Measurements from ENCODE around the gene FAM219A.

FAM219A gene

GRCh38 chr9:34382054-34382453 lies 76.3 kb downstream of the FAM219A start:
- Histone ChIP-seq H2AFZ (ENCODE audit: low read depth, low read length) (no peak overlapping the region), H3K9me3 (ENCODE audit: low read length) (no peaks in the 10 kb centered on the region), H3K27me3 (ENCODE audit: insufficient read depth, low read length) (peaks cover 27% of the 10 kb centered on the region), H3K4me1 (ENCODE audit: insufficient read depth, low read length) (peaks cover 11% of the 10 kb centered on the region), H3K4me3 (ENCODE audit: low read length) (no peak overlapping the region), H3K36me3 (ENCODE audit: insufficient read depth, low read length) (no peaks in the 10 kb centered on the region)

- peaks cover 15% of the 10 kb centered on the region for H3K4me1 ChIP-seq (ENCODE audit: insufficient read depth, low read length)
- peak overlapping the region; percentile 3 for H2AFZ ChIP-seq (ENCODE audit: low read depth, low read length)
- peaks cover 27% of the 10 kb centered on the region for H3K27me3 ChIP-seq (ENCODE audit: insufficient read depth, low read length)
- H3K36me3 ChIP-seq (ENCODE audit: insufficient read depth, low read length), result no peaks in the 10 kb centered on the region
- peak overlapping the region; percentile 44 for H3K4me3 ChIP-seq (ENCODE audit: low read length)
- no peaks in the 10 kb centered on the region for H3K9me3 ChIP-seq (ENCODE audit: low read length)
Measured at GRCh38 chr9:34381323-34381722, 77.0 kb downstream of the FAM219A start.

- Histone ChIP-seq H2AFZ (ENCODE audit: low read depth, low read length) (peak overlapping the region; percentile 3), H3K4me1 (ENCODE audit: insufficient read depth, low read length) (peaks cover 17% of the 10 kb centered on the region), H3K36me3 (ENCODE audit: insufficient read depth, low read length) (no peaks in the 10 kb centered on the region), H3K4me3 (ENCODE audit: low read length) (peak overlapping the region; percentile 44), H3K9me3 (ENCODE audit: low read length) (no peaks in the 10 kb centered on the region), H3K27me3 (ENCODE audit: insufficient read depth, low read length) (peaks cover 27% of the 10 kb centered on the region)
Measured at GRCh38 chr9:34380511-34381315, 77.7 kb downstream of the FAM219A start.

DNA sequence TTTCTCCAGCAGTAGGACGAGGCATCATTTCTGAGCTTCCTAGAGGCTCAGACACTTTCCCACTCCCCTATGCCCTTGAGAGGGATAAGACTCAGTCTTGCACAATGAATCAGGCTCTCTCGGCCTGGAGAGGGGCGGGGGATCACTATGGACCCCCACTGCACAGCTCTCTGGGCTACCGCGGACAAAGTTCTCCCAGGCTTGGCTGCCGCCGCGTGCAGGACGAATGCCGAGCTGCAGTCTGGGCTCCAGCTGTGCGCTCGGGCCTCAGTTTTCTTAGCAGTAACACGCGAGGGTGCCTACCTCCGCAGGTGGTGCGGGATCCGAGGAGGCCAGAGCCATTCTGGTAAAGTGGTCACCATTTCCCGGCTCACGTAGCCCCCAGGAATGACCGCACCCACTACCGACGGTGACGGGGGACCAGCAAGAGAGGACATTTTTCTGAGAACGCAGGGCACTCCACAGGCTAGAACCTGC lies 78.3 kb downstream of the FAM219A start:
- Histone ChIP-seq H3K27me3 (ENCODE audit: insufficient read depth, low read length) (peaks cover 27% of the 10 kb centered on the region), H3K36me3 (ENCODE audit: insufficient read depth, low read length) (no peaks in the 10 kb centered on the region), H2AFZ (ENCODE audit: low read depth, low read length) (no peak overlapping the region), H3K9me3 (ENCODE audit: low read length) (no peaks in the 10 kb centered on the region), H3K4me3 (ENCODE audit: low read length) (peak overlapping the region; percentile 44), H3K4me1 (ENCODE audit: insufficient read depth, low read length) (peaks cover 17% of the 10 kb centered on the region)

- H3K27me3 ChIP-seq (ENCODE audit: insufficient read depth, low read length), result peaks cover 27% of the 10 kb centered on the region
- no peaks in the 10 kb centered on the region for H3K36me3 ChIP-seq (ENCODE audit: insufficient read depth, low read length)
- no peaks in the 10 kb centered on the region for H3K9me3 ChIP-seq (ENCODE audit: low read length)
- H3K4me3 ChIP-seq (ENCODE audit: low read length), result peak overlapping the region; percentile 22
- peaks cover 17% of the 10 kb centered on the region for H3K4me1 ChIP-seq (ENCODE audit: insufficient read depth, low read length)
- H2AFZ ChIP-seq (ENCODE audit: low read depth, low read length), result no peak overlapping the region
Measured at GRCh38 chr9:34379334-34380033, 78.9 kb downstream of the FAM219A start.

DNA sequence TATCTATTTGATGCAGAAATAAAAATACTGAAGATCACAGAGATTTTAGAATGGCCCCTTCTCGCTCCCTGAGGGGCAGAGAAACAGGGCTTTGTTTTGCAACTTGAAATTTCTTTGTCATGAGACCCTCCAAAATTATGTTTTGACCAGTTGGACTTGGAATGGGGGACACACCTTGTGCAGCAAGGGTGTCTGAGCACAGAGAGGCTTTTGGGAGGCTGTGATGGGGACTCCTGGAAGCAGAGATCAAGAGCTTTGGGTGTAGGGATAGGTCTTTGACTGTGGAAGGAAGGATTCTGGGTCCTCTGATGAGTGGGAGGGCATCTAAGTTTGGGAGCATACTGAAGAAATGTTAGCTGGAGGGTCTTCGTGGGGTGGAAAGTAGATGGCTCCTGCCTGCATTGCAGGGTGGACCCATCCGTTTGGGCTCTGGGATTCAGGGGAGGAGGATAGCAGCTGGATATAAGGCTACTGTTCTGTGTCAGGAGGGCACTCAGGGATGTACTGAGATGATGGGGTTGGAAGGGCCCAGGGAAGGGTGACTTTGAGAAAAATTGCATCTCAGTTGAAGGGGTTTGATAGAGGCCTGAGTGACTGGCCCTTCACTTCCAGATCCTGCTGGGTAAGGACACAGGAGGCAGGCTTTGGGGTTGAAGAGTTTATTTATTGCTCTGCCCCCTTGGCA lies 79.9 kb downstream of the FAM219A start:
- H3K9me3 ChIP-seq (ENCODE audit: low read length), result no peaks in the 10 kb centered on the region
- H3K36me3 ChIP-seq (ENCODE audit: insufficient read depth, low read length), result no peaks in the 10 kb centered on the region
- peaks cover 17% of the 10 kb centered on the region for H3K4me1 ChIP-seq (ENCODE audit: insufficient read depth, low read length)
- H3K27me3 ChIP-seq (ENCODE audit: insufficient read depth, low read length), result peaks cover 25% of the 10 kb centered on the region
- H2AFZ ChIP-seq (ENCODE audit: low read depth, low read length), result no peak overlapping the region
- H3K4me3 ChIP-seq (ENCODE audit: low read length), result no peak overlapping the region

DNA sequence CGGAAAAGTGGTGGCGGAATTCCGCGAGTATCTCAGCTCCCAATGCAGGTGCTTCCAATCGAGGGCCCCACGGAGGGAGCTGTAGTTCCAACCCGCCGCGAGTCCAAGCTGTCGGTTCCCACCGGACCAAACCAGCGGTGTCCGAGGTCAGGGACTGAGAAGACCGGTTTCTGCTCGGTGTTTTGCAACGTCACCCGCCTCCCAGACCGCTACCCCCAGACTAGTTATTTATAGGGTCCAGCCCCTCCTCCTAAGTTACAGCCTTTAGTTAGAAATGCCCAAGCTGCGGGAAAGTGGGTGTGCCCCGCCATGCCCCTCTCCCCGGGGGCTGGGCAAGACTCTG lies 81.0 kb downstream of the FAM219A start:
- peaks cover 25% of the 10 kb centered on the region for H3K27me3 ChIP-seq (ENCODE audit: insufficient read depth, low read length)
- no peaks in the 10 kb centered on the region for H3K9me3 ChIP-seq (ENCODE audit: low read length)
- peak overlapping the region; percentile 76 for H2AFZ ChIP-seq (ENCODE audit: low read depth, low read length)
- peaks cover 17% of the 10 kb centered on the region for H3K4me1 ChIP-seq (ENCODE audit: insufficient read depth, low read length)
- peak overlapping the region; percentile 59 for H3K4me3 ChIP-seq (ENCODE audit: low read length)
- H3K36me3 ChIP-seq (ENCODE audit: insufficient read depth, low read length), result no peaks in the 10 kb centered on the region

GRCh38 chr9:34376596-34377403 lies 81.6 kb downstream of the FAM219A start, which contains the start of gene MYORG:
MYORG (minus strand) TSS chr9:34376898; CDS start chr9:34372943, 3,955 bp downstream.
- Histone ChIP-seq H3K4me1 (ENCODE audit: insufficient read depth, low read length) (peaks cover 17% of the 10 kb centered on the region), H3K27me3 (ENCODE audit: insufficient read depth, low read length) (peaks cover 24% of the 10 kb centered on the region), H3K36me3 (ENCODE audit: insufficient read depth, low read length) (peaks cover 1% of the 10 kb centered on the region), H3K4me3 (ENCODE audit: low read length) (peak within 1 kb of the TSS; percentile 59), H2AFZ (ENCODE audit: low read depth, low read length) (peak within 1 kb of the TSS; percentile 76), H3K9me3 (ENCODE audit: low read length) (peaks cover 3% of the 10 kb centered on the region)

DNA sequence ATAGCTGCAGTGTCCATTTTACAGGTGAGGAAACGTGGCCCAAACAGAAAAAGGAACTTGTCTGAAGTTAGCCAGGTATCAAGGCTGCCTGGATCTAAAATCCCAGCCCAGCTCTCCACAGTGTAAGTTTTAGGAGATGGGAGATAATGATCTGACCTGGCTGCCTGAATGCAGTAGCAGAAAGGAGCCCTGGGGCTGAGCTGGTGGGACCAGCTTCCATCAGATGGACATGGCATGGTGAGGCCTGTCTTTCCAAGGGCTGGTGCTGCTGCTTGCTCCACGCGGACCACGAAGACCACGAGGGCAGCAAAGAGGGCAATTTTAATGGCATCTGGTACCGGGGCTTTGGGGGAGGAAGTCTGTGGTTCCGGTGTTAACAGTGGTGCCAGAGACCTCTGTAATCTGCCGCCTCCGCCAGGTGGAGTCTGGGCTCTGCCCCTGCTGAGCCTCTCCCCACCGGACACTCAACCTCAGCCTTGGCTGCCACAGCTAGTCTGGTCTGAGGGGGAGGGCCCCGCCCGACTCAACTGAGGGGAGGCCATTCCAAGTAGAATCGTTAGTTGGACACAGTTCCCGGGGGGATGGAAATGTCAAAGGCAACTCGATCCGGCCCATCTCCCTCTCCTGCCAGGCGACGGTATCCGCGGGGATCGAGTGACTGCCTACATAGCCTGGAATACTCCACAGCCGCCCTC lies 82.3 kb downstream of the FAM219A start:
- peaks cover 4% of the 10 kb centered on the region for H3K36me3 ChIP-seq (ENCODE audit: insufficient read depth, low read length)
- peaks cover 17% of the 10 kb centered on the region for H3K27me3 ChIP-seq (ENCODE audit: insufficient read depth, low read length)
- H3K4me1 ChIP-seq (ENCODE audit: insufficient read depth, low read length), result peaks cover 14% of the 10 kb centered on the region
- peak overlapping the region; percentile 76 for H2AFZ ChIP-seq (ENCODE audit: low read depth, low read length)
- peak overlapping the region; percentile 59 for H3K4me3 ChIP-seq (ENCODE audit: low read length)
- H3K9me3 ChIP-seq (ENCODE audit: low read length), result peaks cover 11% of the 10 kb centered on the region

DNA sequence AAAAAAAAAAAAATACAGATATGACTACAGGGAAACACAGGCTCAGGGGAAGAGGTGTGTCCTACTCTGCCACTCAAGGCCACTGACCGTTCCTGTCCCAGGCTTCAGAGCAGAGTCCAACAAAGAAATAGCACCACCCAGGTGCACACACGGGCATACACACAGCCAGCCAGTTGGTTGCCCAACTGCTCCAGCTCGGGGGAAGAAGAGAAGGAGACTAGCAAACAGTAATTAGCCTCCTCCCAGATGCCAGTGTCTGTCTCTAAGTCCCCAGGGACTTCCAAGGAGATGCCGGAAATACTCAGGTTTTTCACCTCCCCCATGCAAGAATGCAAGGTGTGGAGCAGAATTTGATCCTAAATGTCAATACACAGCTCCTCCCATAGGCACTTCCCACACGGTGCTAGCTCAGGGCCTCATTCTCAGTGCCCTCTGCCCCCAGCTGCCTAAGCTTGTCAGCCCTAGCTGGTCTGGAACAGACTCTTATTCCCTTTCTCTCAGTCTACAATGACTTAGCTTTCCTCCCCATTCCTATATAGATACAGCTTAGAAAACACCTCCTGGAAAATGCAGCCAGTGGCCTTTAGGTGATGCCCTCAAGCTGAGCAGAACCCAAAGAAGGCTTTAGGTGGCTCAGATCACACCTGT lies 83.3 kb downstream of the FAM219A start:
- peaks cover 9% of the 10 kb centered on the region for H3K27me3 ChIP-seq (ENCODE audit: insufficient read depth, low read length)
- H3K9me3 ChIP-seq (ENCODE audit: low read length), result peaks cover 19% of the 10 kb centered on the region
- H3K4me3 ChIP-seq (ENCODE audit: low read length), result no peak overlapping the region
- H2AFZ ChIP-seq (ENCODE audit: low read depth, low read length), result no peak overlapping the region
- peaks cover 13% of the 10 kb centered on the region for H3K4me1 ChIP-seq (ENCODE audit: insufficient read depth, low read length)
- peaks cover 8% of the 10 kb centered on the region for H3K36me3 ChIP-seq (ENCODE audit: insufficient read depth, low read length)

- Histone ChIP-seq H3K27me3 (ENCODE audit: insufficient read depth, low read length) (peaks cover 3% of the 10 kb centered on the region), H3K4me3 (ENCODE audit: low read length) (no peak overlapping the region), H3K36me3 (ENCODE audit: insufficient read depth, low read length) (peaks cover 8% of the 10 kb centered on the region), H3K4me1 (ENCODE audit: insufficient read depth, low read length) (peaks cover 9% of the 10 kb centered on the region), H3K9me3 (ENCODE audit: low read length) (peaks cover 21% of the 10 kb centered on the region), H2AFZ (ENCODE audit: low read depth, low read length) (no peak overlapping the region)
Measured at GRCh38 chr9:34374339-34374738, 84.0 kb downstream of the FAM219A start.

Data from neuron (in vitro differentiated cells).